ENCODE measurements around the gene SRGAP3.
A peak's percentile ranks its signal among the peaks of the same experiment; 100 is the strongest.

SRGAP3 gene

GRCh38 chr3:9007928-9008327, 241.5 kb downstream of the SRGAP3 start:
- no peak for DNase-seq

GRCh38 chr3:9007213-9007612, 242.2 kb downstream of the SRGAP3 start:
- DNase-seq = no peak

GRCh38 chr3:9000041-9000440, 249.4 kb downstream of the SRGAP3 start:
- no peak for DNase-seq

DNA sequence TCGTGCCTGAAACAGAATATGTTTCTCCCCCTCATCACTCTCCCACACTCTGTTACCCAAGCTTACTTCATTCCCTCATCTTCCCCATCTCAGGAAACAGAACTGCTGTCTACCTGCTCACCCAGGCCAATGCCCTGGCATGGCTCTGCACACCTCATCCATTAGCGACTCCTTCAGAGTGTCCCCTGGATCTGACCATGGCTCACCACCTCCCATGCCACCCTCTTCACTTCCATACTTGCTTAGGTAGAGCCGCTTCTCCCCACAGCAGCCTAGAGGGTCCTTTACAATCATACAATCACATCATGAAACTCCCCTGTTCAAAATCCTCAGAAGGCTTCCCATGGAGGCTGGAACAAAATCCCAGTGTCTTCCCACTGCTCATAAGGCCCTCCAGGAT, 252.3 kb downstream of the SRGAP3 start:
- no peak for DNase-seq

GRCh38 chr3:8996681-8997121, 252.7 kb downstream of the SRGAP3 start:
- peak in 1 of 2 experiments; percentile 56 for DNase-seq

DNA sequence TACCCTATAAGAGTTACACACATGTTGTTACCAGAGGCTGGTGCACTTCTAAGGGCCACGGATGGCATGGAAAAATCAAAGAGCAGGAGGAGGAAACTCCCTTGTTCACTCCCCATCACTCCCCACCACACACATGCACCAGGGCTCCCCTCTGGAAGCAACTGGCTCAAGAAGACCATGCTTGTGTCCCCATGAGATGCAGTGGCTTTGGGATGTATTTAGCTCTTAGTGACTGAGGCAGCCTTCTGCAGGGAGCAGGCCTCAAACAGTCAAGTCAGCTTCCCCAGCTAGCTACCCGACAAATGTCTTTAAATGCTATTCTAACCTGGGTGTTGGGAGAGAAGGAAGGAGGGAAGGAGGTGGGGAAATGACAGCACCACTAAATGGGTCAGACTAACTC, 253.2 kb downstream of the SRGAP3 start:
- no peak for DNase-seq

GRCh38 chr3:8994226-8994625, 255.2 kb downstream of the SRGAP3 start:
- no peak for DNase-seq

- no peak for DNase-seq
Measured at GRCh38 chr3:8993331-8993730, 256.1 kb downstream of the SRGAP3 start.

DNA sequence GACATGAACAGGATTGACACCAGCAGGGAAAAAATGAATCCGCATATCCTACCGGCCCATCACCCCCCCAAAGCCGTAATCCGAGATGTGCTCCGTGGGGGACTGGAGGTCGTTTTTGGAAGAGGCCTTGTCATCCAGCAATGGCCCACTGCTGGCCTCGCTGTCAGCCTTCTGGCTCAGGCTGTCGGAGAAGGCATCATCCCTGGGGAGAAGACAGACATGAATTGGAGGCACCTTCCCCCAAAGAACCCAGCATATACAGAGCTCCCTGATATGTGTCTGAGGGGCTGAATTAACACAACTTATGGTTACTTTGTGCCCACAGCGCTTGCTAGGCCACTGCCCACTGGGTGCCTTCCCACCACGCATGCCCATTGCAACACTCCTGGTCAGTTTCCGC, 256.6 kb downstream of the SRGAP3 start:
- DNase-seq = no peak

- DNase-seq = no peak
Measured at GRCh38 chr3:8992199-8992598, 257.2 kb downstream of the SRGAP3 start.

- DNase-seq = no peak
Measured at GRCh38 chr3:8990266-8991215, 258.9 kb downstream of the SRGAP3 start.

GRCh38 chr3:8988791-8989558, 260.5 kb downstream of the SRGAP3 start:
- no peak for DNase-seq

DNA sequence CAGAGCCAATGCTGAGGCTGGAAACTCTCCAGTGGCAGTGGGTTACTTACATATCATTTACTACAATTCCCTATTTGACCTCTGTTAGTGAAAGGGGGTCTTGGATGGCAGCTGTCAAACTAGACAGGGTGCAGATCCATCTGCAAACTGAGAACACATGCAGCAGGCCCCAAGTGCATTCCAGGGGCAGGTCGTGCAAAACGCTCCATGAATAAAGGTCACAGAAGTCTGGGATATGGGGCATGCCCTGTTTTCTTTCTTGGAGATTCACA, 261.1 kb downstream of the SRGAP3 start:
- DNase-seq = no peak

GRCh38 chr3:8987645-8988383, 261.6 kb downstream of the SRGAP3 start:
- DNase-seq = peak in 1 of 2 experiments; percentile 29

GRCh38 chr3:8987226-8987625, 262.2 kb downstream of the SRGAP3 start:
- no peak for DNase-seq

GRCh38 chr3:8986741-8987140, 262.7 kb downstream of the SRGAP3 start:
- DNase-seq = no peak

DNA sequence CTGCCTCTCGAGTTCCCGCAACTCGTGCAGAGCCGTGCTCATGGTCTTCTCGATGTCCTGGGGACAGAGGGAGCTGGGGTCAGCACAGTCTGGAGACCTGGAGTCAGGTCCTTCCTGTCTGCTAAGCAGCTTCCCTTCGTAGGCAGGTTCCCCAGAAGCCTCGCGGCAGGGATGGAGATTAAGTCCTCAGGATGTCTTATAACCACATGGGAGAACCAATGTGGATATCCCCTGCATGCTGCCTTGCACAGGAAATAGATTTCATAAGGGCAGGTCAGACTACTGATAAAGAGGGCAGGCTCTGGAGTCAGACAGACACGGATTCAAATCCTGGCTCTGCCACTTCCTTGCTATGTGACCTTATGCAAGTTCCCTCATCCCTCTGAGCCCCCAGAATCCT, 263.6 kb downstream of the SRGAP3 start:
- DNase-seq = no peak

DNA sequence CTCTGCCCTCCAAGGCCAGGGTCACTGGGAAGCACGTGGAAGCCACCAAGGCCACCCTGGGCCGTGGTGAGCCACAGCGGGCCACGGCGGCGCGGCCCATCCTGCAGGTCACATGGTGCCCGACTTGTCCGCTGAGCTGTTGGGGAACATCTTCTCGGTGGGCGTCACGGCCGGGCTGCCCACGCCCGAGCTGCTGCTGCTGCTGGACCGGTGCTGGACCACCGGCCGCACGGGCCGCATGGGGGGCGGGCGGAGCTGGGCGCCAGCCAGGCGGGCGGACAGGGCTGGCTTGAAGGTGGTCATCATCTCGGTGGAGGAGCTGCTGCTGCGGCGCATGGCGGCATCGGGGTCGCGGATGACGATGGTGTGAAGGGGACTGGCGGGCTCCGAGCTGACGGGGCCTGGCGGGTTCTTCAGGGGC, 264.0 kb downstream of the SRGAP3 start:
- no peak for DNase-seq

GRCh38 chr3:8984526-8984925, 264.9 kb downstream of the SRGAP3 start:
- no peak for DNase-seq

DNA sequence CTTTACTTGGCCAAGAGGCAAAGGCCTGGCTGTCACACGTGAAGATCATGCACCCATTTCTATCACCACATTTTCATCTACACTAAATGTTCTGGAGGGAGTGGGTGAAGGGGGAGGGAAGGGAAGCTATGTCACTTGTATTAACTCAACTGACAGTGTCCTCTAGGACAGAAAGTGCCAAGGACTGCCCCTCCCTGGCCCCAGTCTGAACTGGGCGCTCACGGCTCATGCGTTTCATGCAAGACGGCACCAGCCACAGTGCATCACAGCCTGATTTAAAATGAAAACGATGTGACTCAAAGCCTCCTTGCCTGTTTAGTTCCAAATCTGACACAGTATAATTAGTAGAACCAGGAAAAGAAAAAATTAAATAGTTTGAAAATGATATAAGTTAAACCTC, 265.4 kb downstream of the SRGAP3 start:
- DNase-seq = no peak

GRCh38 chr3:8983591-8983990, 265.9 kb downstream of the SRGAP3 start:
- DNase-seq = no peak

DNA sequence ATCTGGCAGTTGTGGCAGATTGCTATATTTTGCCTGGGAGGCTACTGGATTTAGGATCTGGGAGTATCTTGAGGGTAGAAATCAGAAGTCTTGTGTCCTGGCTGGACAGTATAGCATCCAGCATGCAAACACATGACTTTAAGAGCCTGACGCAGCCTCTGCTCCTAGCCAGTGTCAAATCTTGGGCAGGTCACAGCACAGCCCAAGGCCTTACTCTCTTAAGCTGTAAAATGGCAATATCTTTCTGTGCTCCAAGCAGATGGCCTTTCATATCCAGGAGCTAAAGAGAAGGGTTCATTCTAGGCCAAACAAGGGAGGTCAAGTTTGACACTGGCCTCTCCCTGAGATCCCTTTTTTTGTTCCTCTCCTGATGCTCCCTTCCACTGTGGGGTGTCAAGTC, 266.4 kb downstream of the SRGAP3 start:
- no peak for DNase-seq

DNA sequence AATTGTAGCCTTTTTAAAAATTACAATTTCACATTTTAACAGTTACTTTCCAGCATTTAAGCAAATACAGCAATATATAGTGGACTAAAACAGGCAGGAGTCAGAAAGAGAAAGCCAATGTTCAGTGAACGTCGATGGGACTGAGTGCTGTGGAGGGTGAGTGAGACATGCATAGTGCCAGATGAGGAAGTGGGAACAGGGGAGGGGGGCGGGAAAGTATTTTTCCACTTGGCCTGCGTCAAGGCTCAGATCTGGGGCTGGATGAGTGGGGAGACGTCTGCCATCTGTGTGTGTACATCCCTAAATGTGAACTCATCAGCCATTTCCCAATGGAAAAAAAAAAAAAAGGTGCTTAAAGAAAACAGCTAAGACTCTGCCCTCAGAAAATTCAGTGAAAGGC, 266.9 kb downstream of the SRGAP3 start:
- DNase-seq = no peak

Data from cerebellar nuclear complex (tissue), 1 donor.